Measurements from ENCODE around the gene C10orf71. TPM values are rescaled to one million over a fixed set of nuclear protein-coding genes. Genes with fewer than 3 reads are reported as not detected.

The C10orf71 gene
- total RNA-seq, 2 donors from 2014 or later, result not detected

GRCh38 chr10:49332768-49333167 lies 33.8 kb downstream of the C10orf71 start:
- Mint-ChIP-seq H3K4me3 (no peak overlapping the region), H3K27ac (no peak overlapping the region), H3K9me3 (peaks cover 11% of the 10 kb centered on the region), H3K27me3 (no peaks in the 10 kb centered on the region), H3K36me3 (peaks cover 18% of the 10 kb centered on the region), H3K4me1 (ENCODE audit: low read depth in 2 of 2) (peaks cover 15 to 17% of the 10 kb centered on the region in 2 donors)
- no peak for DNase-seq (ENCODE audit: low spot score)
- ATAC-seq, result no peak

- Mint-ChIP-seq H3K4me1 (ENCODE audit: low read depth in 2 of 2) (peaks cover 15 to 17% of the 10 kb centered on the region in 2 donors), H3K27me3 (no peaks in the 10 kb centered on the region), H3K4me3 (no peak overlapping the region), H3K36me3 (peaks cover 18% of the 10 kb centered on the region), H3K9me3 (peaks cover 11% of the 10 kb centered on the region), H3K27ac (no peak overlapping the region)
- no peak for ATAC-seq
- DNase-seq (ENCODE audit: low spot score), result no peak
Observed at GRCh38 chr10:49333192-49333591, 34.2 kb downstream of the C10orf71 start.

GRCh38 chr10:49334964-49335363 lies 36.0 kb downstream of the C10orf71 start:
- peak overlapping the region; percentile 81 for H3K4me3 Mint-ChIP-seq

GRCh38 chr10:49335364-49335972 lies 36.5 kb downstream of the C10orf71 start:
- Mint-ChIP-seq H3K4me3 (peak overlapping the region; percentile 81), H3K4me1 (ENCODE audit: low read depth in 2 of 2) (peaks cover 15 to 17% of the 10 kb centered on the region in 2 donors), H3K9me3 (peaks cover 11% of the 10 kb centered on the region), H3K27ac (peak overlapping the region; percentile 86 to 90), H3K27me3 (no peaks in the 10 kb centered on the region), H3K36me3 (peaks cover 18% of the 10 kb centered on the region)
- peak; percentile 92 for ATAC-seq
- DNase-seq (ENCODE audit: low spot score), result no peak

More at GRCh38 chr10:49334964-49335363, 36.0 kb downstream of the C10orf71 start:
- ATAC-seq (no peak), DNase-seq (ENCODE audit: low spot score) (no peak)
- Mint-ChIP-seq H3K27ac (peak overlapping the region; percentile 86 to 90), H3K36me3 (peaks cover 18% of the 10 kb centered on the region), H3K9me3 (peaks cover 11% of the 10 kb centered on the region), H3K4me1 (ENCODE audit: low read depth in 2 of 2) (peaks cover 15 to 17% of the 10 kb centered on the region in 2 donors), H3K27me3 (no peaks in the 10 kb centered on the region)

- ATAC-seq (no peak), DNase-seq (ENCODE audit: low spot score) (no peak)
- Mint-ChIP-seq H3K27me3 (peaks cover 0 to 8% of the 10 kb centered on the region in 2 donors), H3K36me3 (peaks cover 18% of the 10 kb centered on the region), H3K4me1 (ENCODE audit: low read depth in 2 of 2) (peaks cover 15 to 17% of the 10 kb centered on the region in 2 donors), H3K27ac (no peak overlapping the region), H3K4me3 (no peak overlapping the region), H3K9me3 (peaks cover 11% of the 10 kb centered on the region)
Observed at GRCh38 chr10:49338604-49339003, 39.6 kb downstream of the C10orf71 start.

GRCh38 chr10:49344840-49345239 lies 45.9 kb downstream of the C10orf71 start:
- Mint-ChIP-seq H3K27me3 (peaks cover 7 to 8% of the 10 kb centered on the region in 2 donors), H3K4me3 (no peak overlapping the region), H3K9me3 (no peaks in the 10 kb centered on the region), H3K4me1 (ENCODE audit: low read depth in 2 of 2) (no peaks in the 10 kb centered on the region), H3K36me3 (no peaks in the 10 kb centered on the region), H3K27ac (no peak overlapping the region)
- ATAC-seq (no peak), DNase-seq (ENCODE audit: low spot score) (no peak)

GRCh38 chr10:49347342-49347741 lies 48.4 kb downstream of the C10orf71 start:
- H3K4me3 Mint-ChIP-seq, result no peak overlapping the region
- no peaks in the 10 kb centered on the region for H3K4me1 Mint-ChIP-seq (ENCODE audit: low read depth in 2 of 2)
- H3K36me3 Mint-ChIP-seq, result no peaks in the 10 kb centered on the region
- H3K27me3 Mint-ChIP-seq, result peaks cover 0 to 7% of the 10 kb centered on the region in 2 donors
- peak; percentile 38 for DNase-seq (ENCODE audit: low spot score)
- peaks cover 4% of the 10 kb centered on the region for H3K9me3 Mint-ChIP-seq
- ATAC-seq, result no peak
- no peak overlapping the region for H3K27ac Mint-ChIP-seq

- no peak overlapping the region for H3K27ac Mint-ChIP-seq
- no peaks in the 10 kb centered on the region for H3K4me1 Mint-ChIP-seq (ENCODE audit: low read depth in 2 of 2)
- H3K4me3 Mint-ChIP-seq, result no peak overlapping the region
- H3K27me3 Mint-ChIP-seq, result peaks cover 0 to 7% of the 10 kb centered on the region in 2 donors
- no peak for DNase-seq (ENCODE audit: low spot score)
- no peaks in the 10 kb centered on the region for H3K36me3 Mint-ChIP-seq
- peaks cover 4% of the 10 kb centered on the region for H3K9me3 Mint-ChIP-seq
- peak in 1 of 2 donors; percentile 44 for ATAC-seq
Observed at GRCh38 chr10:49347827-49348226, 48.9 kb downstream of the C10orf71 start.

- no peaks in the 10 kb centered on the region for H3K4me1 Mint-ChIP-seq (ENCODE audit: low read depth in 2 of 2)
- H3K4me3 Mint-ChIP-seq, result no peak overlapping the region
- no peak for ATAC-seq
- no peak for DNase-seq (ENCODE audit: low spot score)
- H3K27ac Mint-ChIP-seq, result no peak overlapping the region
- no peaks in the 10 kb centered on the region for H3K36me3 Mint-ChIP-seq
- H3K9me3 Mint-ChIP-seq, result peaks cover 4% of the 10 kb centered on the region
- H3K27me3 Mint-ChIP-seq, result peaks cover 0 to 7% of the 10 kb centered on the region in 2 donors
Observed at GRCh38 chr10:49348593-49348992, 49.6 kb downstream of the C10orf71 start.

- ATAC-seq, result no peak
- peak; percentile 23 for DNase-seq (ENCODE audit: low spot score)
Observed at GRCh38 chr10:49349390-49349789, 50.4 kb downstream of the C10orf71 start.

GRCh38 chr10:49350138-49350537 lies 51.2 kb downstream of the C10orf71 start:
- DNase-seq (ENCODE audit: low spot score), result no peak
- H3K36me3 Mint-ChIP-seq, result no peaks in the 10 kb centered on the region
- peaks cover 0 to 3% of the 10 kb centered on the region in 2 donors for H3K27me3 Mint-ChIP-seq
- H3K9me3 Mint-ChIP-seq, result peaks cover 4% of the 10 kb centered on the region
- no peaks in the 10 kb centered on the region for H3K4me1 Mint-ChIP-seq (ENCODE audit: low read depth in 2 of 2)
- ATAC-seq, result no peak
- H3K27ac Mint-ChIP-seq, result no peak overlapping the region
- H3K4me3 Mint-ChIP-seq, result no peak overlapping the region

More at GRCh38 chr10:49349390-49349789, 50.4 kb downstream of the C10orf71 start:
- H3K36me3 Mint-ChIP-seq, result no peaks in the 10 kb centered on the region
- H3K9me3 Mint-ChIP-seq, result peaks cover 4% of the 10 kb centered on the region
- no peaks in the 10 kb centered on the region for H3K4me1 Mint-ChIP-seq (ENCODE audit: low read depth in 2 of 2)
- H3K27ac Mint-ChIP-seq, result no peak overlapping the region
- no peak overlapping the region for H3K4me3 Mint-ChIP-seq
- H3K27me3 Mint-ChIP-seq, result peaks cover 0 to 5% of the 10 kb centered on the region in 2 donors

GRCh38 chr10:49350846-49351532 lies 52.0 kb downstream of the C10orf71 start:
- Mint-ChIP-seq H3K27ac (no peak overlapping the region), H3K36me3 (no peaks in the 10 kb centered on the region), H3K4me3 (no peak overlapping the region), H3K4me1 (ENCODE audit: low read depth in 2 of 2) (peaks cover 0 to 2% of the 10 kb centered on the region in 2 donors), H3K27me3 (peaks cover 0 to 1% of the 10 kb centered on the region in 2 donors), H3K9me3 (peaks cover 4% of the 10 kb centered on the region)
- ATAC-seq, result peak in 1 of 2 donors; percentile 14
- no peak for DNase-seq (ENCODE audit: low spot score)

GRCh38 chr10:49351669-49352068 lies 52.7 kb downstream of the C10orf71 start:
- no peak for DNase-seq (ENCODE audit: low spot score)
- ATAC-seq, result no peak
- Mint-ChIP-seq H3K9me3 (peaks cover 4% of the 10 kb centered on the region), H3K4me3 (no peak overlapping the region), H3K27ac (no peak overlapping the region), H3K36me3 (no peaks in the 10 kb centered on the region), H3K27me3 (peaks cover 0 to 3% of the 10 kb centered on the region in 2 donors), H3K4me1 (ENCODE audit: low read depth in 2 of 2) (peaks cover under 1 to 5% of the 10 kb centered on the region in 2 donors)

- peaks cover 4% of the 10 kb centered on the region for H3K9me3 Mint-ChIP-seq
- H3K36me3 Mint-ChIP-seq, result no peaks in the 10 kb centered on the region
- peaks cover 5 to 9% of the 10 kb centered on the region in 2 donors for H3K4me1 Mint-ChIP-seq (ENCODE audit: low read depth in 2 of 2)
- DNase-seq (ENCODE audit: low spot score), result no peak
- ATAC-seq, result no peak
- H3K27me3 Mint-ChIP-seq, result peaks cover 0 to 3% of the 10 kb centered on the region in 2 donors
- no peak overlapping the region for H3K4me3 Mint-ChIP-seq
- no peak overlapping the region for H3K27ac Mint-ChIP-seq
Observed at GRCh38 chr10:49352323-49352722, 53.4 kb downstream of the C10orf71 start.
